GM06990 (cell line): ENCODE data around the gene TENM4.

Experiments used
- DNase-seq: peaks from one replicate; pipeline ENCODE4 v3.0.0-alpha.2; 2011; ENCODE audit not compliant: insufficient read length; ENCODE audit errors: extremely low read depth
- H3K27me3 ChIP-seq: replicated peaks from 2 replicates; pipeline ENCODE4 v1.6.0; 2011; ENCODE audit warnings: low read length; ENCODE audit not compliant: control insufficient read depth, insufficient read depth
- H3K36me3 ChIP-seq: 2 replicates; pipeline ENCODE4 v1.5.1; 2011; ENCODE audit warnings: low read length; ENCODE audit not compliant: control insufficient read depth, insufficient read depth
- H3K4me3 ChIP-seq: replicated peaks from 2 replicates; pipeline ENCODE4 v1.5.1; 2011; ENCODE audit warnings: low read depth, mild to moderate bottlenecking, control low read depth, low read length
- TF ChIP-seq, protein P1 (sequence below): IDR thresholded peaks from 2 replicates; pipeline ENCODE4 v1.5.1; 2011; ENCODE audit warnings: low read length, control low read depth, mild to moderate bottlenecking, inconsistent platforms; ENCODE audit not compliant: insufficient read depth, poor library complexity, severe bottlenecking

The TENM4 gene

DNA sequence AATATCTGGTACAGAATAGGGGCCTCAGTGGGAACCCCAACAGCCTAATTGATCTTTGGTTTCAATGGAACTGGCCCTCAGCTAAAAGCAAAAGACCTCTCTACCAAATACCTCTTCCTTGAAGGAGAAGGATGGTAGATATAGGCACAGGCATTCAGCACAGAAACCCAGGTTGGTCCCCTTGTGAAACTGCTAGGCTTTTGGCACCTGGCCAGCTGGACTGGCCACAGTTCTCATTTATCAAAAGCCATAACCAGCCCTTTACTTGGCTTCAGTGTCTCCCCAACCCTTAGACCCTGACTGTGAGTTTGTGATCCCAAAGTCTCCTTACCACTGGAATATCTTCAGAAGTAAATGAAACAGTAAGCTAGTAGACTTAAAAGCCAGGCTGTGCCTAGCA, 152.9 kb downstream of the TENM4 start:
- DNase-seq: no peak
- H3K27me3 ChIP-seq: peaks cover 2% of the 10 kb centered on the region
- H3K4me3 ChIP-seq: no peak overlapping the region
- H3K36me3 ChIP-seq: no peaks in the 10 kb centered on the region
- TF ChIP-seq, protein P1, sequence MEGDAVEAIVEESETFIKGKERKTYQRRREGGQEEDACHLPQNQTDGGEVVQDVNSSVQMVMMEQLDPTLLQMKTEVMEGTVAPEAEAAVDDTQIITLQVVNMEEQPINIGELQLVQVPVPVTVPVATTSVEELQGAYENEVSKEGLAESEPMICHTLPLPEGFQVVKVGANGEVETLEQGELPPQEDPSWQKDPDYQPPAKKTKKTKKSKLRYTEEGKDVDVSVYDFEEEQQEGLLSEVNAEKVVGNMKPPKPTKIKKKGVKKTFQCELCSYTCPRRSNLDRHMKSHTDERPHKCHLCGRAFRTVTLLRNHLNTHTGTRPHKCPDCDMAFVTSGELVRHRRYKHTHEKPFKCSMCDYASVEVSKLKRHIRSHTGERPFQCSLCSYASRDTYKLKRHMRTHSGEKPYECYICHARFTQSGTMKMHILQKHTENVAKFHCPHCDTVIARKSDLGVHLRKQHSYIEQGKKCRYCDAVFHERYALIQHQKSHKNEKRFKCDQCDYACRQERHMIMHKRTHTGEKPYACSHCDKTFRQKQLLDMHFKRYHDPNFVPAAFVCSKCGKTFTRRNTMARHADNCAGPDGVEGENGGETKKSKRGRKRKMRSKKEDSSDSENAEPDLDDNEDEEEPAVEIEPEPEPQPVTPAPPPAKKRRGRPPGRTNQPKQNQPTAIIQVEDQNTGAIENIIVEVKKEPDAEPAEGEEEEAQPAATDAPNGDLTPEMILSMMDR: no peak

DNA sequence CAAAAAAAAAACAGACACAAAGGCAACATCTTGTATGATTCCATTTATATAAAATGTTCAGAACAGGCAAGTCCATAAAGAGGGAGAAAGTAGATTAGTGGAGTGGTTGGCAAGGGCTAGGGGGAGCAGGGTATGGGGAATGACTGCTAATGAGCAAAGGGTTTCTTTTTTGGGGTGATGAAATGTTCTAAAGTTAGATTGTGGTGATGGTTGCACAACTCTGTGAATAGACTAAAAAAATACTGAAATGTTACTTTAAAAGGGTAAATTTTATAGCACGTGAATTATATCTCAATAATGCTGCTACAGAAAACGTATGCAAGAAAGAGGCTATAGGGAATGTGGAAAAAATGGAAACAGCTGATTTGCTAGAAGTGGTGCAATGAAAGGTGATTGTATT, 155.1 kb downstream of the TENM4 start:
- TF ChIP-seq, protein P1: no peak
- no peak overlapping the region for H3K4me3 ChIP-seq
- no peak for DNase-seq
- H3K27me3 ChIP-seq: peaks cover 2% of the 10 kb centered on the region; the same call in 1 of the 2 replicates
- H3K36me3 ChIP-seq: no peaks in the 10 kb centered on the region

DNA sequence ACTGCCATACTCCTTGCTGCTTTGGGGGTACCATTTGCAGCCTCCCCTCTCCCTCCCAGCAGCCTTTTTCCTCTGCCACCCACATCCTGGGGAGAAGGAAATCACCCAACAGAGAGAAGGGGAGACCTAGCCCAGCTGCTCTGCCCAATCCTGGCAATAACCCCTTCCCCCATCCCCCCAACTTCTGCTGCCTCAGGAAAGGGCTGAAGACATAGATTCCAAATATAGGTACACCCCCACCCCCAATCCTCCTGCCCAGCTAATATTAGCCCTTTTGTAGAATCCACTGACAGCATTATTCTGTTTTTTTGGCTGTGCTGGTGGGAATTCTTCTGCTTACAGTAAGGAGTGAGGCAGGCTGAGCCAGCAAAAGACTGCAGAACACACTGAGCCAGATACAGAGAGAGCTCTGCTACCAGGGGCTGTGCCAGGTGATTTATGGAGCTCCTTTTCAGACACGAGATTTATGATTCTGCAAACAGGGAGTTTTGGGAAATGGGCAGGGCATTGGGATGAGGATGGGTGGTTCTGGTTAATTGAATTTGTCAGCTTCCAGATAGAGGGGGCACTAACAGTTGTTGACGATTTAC, 164.0 kb downstream of the TENM4 start:
- no peak for DNase-seq

DNA sequence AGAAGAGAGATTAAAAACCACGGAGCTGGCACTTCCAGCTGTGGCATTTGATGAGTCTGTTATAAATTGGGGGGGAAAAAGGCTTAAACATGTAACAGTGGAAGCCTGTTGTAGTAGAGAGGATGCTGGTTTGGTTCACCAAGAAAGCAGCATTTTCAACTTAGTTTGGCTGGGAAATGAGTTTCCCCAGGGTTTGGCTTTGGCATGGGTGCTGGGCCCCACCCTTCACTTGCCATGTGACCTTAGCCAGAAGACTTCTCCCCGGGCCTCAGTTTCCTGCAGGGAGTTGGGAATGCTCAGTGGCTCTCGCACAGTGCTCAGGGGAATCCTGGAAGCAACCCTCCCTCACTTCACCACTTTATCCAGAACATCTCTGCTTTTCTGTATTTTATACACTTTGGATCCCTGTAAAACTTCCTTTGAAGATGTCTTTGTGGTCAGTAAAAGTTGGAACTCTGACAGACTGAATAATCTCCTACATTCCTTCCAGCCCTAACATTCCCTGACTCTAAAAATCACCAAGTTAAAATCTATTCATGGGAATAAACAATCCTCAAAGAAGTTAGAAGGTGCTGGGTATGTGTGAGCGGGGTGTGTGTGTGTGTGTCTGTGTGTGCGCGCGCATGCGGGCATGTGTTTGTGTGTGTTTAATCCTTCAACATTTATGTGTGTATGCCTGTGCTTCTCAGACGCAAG, 166.0 kb downstream of the TENM4 start:
- Histone ChIP-seq H3K36me3 (no peaks in the 10 kb centered on the region), H3K4me3 (no peak overlapping the region), H3K27me3 (no peaks in the 10 kb centered on the region; the same call in 1 of the 2 replicates)
- DNase-seq: no peak
- TF ChIP-seq, protein P1: no peak

More for the DNA sequence above, 164.0 kb downstream of the TENM4 start:
- Histone ChIP-seq H3K27me3 (no peaks in the 10 kb centered on the region; the same call in 1 of the 2 replicates), H3K4me3 (no peak overlapping the region), H3K36me3 (no peaks in the 10 kb centered on the region)
- TF ChIP-seq, protein P1: no peak

DNA sequence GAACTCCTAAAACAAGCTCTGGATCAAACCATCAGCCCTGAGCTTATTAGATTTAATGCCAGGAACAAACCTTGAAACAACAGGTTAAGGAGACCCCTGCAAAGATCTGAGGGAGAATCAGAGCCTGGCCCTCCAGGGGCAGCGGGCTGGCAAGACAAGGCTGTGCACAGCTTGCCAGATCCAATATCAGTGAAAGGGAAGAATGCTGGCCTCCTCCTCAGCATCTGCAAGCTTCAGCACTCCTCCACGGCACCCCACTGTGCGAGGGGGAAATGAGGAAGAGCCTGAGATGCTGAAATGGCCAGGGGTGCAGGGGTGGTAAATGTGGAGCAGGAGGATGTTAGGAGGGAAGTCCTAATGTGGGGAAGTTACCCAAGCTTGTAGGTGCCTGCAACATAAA, 167.0 kb downstream of the TENM4 start:
- Histone ChIP-seq H3K4me3 (no peak overlapping the region), H3K36me3 (no peaks in the 10 kb centered on the region), H3K27me3 (no peaks in the 10 kb centered on the region; the same call in 1 of the 2 replicates)
- no peak for DNase-seq
- TF ChIP-seq, protein P1: no peak
